Stimulated activated CD4-positive, alpha-beta T cell treated with anti-CD3 and anti-CD28 coated beads, Interleukin-15, amount 100 ng/mL, for 24 hours (primary cell): Measurements from ENCODE around the gene ADAT3.

ENCODE experiments used
- DNase-seq: peaks from one replicate; pipeline ENCODE4 v3.0.0-alpha.2; 2020

The ADAT3 gene

GRCh38 chr19:1942934-1943555 is 37.8 kb downstream of the ADAT3 start:
- no peak for DNase-seq

- DNase-seq, result no peak
Observed at GRCh38 chr19:1943661-1944087, 38.5 kb downstream of the ADAT3 start.

DNA sequence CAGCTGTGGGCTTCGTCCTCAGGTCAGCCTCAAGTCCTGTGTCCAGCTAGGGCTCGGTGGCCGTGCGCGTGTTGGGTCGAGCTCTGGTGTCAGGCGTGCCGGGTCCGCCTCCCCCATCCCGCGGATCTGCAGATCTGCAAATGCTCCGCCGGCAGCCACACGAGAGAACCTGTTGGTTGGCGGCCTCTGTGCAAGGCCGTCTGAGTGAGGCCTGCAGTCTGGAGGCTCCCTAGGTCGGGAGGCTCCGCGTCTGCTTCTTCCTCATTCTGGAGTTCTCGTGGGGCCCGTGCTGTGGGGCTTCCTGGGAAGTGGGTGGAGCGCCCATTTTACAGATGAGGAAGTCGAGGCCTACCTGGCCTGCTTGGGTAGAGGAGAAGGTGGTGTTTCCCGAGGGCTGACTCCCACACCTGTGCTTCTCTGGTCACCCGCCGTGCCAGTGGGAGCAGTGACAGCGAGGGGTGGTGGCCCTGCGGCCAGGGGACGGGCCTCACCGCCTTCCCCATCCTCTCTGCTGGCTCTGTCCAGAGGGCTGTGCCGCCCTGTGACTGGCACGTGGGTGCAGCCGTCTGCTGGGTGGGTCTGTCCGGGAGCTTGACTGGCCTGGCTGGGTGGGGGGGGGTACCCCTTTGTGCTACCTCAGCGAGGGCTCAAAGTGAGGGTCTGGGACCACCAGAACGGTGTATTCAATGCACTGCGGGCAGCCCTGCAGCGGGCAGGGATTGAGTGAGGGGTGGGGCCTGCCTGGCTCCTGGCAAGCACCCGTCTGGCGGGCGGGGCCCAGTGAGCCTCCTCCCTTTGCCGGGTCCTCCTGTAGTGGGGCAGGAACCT is 39.1 kb downstream of the ADAT3 start:
- no peak for DNase-seq

- DNase-seq, result no peak
Observed at GRCh38 chr19:1944916-1945561, 39.8 kb downstream of the ADAT3 start.

GRCh38 chr19:1945899-1946298 is 40.7 kb downstream of the ADAT3 start:
- peak; percentile 36 for DNase-seq

- no peak for DNase-seq
Observed at GRCh38 chr19:1947651-1948209, 42.5 kb downstream of the ADAT3 start.

DNA sequence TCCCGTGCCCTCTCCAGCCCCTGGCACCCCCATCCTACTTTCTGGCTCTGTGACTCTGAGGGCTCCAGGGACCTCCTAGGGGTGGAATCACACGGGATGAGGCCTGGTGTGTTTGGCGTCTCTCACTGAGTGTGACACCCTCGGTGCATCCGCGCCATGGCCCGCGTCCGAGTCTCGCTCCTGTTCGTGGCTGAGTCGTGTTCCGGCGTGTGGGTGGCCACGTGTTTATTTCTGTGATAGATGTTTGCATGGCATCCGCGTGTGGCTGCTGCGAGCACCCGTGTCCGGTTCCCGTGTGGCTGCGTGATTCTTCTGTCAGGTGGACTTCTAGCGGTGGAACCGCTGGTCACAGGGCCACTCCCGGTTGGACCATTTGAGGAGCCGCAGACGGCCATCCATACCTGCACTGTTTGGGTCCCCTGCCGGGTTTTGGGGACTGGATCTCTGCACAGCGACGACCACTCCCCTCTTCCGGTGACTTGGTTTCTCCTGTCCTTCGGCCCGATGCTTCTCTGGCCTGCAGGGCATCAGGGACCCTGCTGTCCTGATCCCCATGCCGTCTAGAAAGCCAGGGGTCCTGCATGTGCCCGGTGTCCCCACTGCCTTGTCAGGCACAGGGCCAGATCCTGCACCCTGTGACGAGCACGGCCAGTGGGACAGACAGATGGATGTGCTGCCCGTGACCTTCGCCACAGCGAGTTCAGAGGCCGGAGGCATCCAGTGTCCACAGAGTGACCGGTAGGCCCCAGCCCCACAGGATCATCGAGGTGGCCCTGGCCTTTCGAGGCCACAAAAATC is 44.3 kb downstream of the ADAT3 start:
- DNase-seq, result no peak

DNA sequence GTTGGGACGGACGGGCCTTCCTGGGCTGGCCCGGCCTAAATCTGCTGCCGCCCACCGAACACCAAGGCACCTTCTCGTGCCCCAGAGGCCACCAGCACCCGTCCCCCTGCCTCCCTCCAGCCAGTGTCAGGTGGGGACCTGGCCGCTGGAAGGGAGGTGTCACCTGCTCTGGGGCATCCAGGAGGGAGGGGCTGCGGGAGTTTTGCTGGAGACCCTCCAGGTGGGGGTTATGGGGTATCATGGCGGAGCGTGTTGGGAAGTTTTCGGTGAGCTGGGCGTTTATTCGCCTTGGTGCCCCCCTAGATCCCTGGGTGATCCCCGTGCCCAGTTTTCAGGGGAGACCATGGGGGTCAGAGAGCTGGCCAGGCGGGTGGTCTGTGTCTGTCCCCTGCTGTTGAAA is 45.4 kb downstream of the ADAT3 start:
- DNase-seq, result no peak

- DNase-seq, result no peak
Observed at GRCh38 chr19:1952635-1953034, 47.4 kb downstream of the ADAT3 start.

DNA sequence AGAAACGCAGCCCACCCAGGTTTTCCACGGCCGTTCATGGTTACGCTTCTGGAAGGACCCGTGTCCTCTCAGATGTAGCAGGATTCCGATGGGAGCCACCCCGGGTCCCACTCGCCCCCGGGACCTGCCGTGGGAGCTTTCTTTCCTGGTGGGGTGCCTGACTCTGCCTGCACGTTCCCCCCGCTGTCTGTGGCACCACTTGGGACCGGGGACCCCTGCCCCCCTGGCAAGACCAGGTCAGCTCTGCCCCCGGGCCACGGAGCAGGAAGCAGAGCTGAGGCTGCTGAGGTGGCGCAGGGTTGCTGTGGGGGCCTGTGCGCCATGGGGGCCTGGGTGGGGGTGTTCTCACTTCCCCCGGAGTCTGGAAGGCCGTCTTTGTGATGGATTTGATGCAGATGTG is 47.8 kb downstream of the ADAT3 start:
- DNase-seq, result no peak

DNA sequence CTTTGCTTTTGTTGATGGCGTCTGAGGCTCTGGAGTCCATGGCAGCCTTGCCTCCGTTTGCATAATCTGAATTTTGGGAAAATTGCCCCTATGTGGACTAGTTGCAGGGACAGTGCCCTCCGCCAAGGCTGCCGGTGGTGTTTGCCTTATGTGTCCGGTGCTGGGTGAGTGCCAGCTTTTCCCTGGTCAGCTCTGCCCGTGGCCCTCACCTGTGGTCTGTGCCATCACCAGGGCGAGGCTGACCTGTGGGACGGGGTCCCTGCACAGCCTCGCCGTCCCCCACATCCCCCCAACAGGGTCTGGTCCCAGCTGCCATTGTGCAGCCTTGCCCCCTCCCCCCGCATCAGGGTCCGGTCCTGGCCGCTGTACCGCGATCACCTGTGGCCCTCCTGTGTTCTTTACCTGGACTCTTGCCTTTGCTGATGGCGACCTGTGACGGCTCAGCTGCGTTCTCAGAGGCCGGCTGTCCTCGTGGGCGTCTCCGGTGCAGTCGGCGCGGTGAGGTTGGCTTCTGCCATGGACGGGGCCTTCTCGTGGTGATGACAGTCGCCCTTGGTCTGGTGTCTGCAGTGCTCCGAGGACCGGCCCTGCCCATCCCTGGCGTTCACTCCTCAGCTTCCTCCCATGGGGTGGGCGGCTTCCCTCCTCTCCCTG is 48.4 kb downstream of the ADAT3 start:
- DNase-seq, result no peak

GRCh38 chr19:1954532-1954933 is 49.3 kb downstream of the ADAT3 start:
- DNase-seq, result no peak

DNA sequence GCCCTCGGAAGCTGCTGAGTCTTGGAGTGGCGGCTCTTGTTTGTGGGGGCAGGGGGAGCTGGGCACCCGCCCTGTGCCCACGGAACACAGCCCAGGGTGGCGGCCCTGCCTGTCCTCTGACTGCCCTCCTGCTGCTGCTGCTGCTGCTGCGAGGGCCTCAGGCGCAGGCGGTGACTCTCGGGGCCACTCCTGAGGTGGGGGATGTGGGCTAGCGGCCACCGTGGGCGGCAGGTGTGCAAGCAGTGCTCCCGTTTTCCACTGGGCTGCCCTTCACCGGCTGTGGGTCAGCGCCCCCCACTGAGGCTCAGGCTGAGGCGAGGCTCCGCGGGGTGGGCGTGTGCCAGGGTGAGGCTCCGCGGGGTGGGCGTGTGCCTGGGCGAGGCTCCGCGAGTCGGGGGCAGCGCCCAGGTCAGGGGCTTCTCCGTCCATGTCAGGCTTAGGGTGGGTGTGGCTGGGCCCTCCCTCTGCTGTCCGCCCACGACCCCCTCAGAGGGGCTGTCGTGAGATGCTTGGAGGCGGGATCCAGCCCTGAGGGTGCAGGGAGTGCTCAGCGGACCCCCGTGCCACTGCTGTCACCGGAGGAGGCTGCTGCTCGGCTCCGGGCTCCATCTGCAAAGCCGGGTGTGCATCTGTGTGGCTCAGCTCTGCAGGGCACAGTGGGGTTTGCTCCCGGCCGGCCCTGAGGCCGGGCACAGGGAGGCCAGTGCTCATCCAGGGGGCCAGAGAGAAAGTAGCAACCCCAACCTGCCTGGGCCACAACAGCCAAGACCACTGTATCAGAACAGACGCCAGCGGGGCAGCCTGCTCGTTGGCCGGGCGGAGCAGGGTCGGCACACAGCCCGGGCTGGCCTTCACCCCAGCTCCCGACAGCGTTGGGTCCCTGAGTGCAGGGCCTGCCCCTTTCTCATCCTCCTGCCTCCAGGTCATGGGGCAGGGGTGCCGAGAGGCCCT is 50.2 kb downstream of the ADAT3 start:
- DNase-seq, result no peak

GRCh38 chr19:1956122-1956494 is 50.9 kb downstream of the ADAT3 start:
- DNase-seq, result no peak

- DNase-seq, result no peak
Observed at GRCh38 chr19:1956868-1957492, 51.8 kb downstream of the ADAT3 start.

- no peak for DNase-seq
Observed at GRCh38 chr19:1957562-1958248, 52.5 kb downstream of the ADAT3 start.

DNA sequence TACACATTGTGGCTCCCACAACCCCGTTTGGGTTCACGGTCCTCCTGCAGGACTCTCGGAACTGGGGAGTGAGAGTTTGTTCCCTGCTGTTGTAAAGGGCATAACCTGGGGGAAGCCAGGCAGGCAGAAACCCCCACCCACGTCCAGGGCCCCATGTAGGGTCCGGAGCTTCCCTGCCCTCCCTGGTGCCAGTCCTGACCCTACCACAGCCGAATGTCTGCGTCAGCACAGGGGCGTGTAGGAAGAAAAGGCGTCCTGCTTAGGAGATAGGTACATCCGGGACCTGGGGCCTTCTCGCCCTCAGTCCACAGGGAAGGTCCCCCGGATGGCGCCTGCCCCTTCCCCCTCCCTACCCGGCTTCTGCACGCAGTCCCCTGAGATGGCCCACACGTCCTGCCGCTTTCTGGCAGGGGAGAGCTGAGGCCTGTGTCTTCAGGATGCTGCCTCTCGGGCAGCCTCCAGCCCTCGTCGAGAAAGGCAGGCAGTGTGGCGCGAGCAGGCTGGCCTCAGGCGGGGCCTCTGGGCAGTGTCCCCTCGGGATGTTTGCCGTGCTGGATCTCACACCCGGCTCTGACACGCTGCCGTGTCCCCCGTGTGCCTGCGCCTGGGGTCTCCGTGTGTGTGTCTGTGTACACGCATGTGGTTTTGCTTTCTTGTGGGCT is 54.9 kb downstream of the ADAT3 start:
- DNase-seq, result no peak

DNA sequence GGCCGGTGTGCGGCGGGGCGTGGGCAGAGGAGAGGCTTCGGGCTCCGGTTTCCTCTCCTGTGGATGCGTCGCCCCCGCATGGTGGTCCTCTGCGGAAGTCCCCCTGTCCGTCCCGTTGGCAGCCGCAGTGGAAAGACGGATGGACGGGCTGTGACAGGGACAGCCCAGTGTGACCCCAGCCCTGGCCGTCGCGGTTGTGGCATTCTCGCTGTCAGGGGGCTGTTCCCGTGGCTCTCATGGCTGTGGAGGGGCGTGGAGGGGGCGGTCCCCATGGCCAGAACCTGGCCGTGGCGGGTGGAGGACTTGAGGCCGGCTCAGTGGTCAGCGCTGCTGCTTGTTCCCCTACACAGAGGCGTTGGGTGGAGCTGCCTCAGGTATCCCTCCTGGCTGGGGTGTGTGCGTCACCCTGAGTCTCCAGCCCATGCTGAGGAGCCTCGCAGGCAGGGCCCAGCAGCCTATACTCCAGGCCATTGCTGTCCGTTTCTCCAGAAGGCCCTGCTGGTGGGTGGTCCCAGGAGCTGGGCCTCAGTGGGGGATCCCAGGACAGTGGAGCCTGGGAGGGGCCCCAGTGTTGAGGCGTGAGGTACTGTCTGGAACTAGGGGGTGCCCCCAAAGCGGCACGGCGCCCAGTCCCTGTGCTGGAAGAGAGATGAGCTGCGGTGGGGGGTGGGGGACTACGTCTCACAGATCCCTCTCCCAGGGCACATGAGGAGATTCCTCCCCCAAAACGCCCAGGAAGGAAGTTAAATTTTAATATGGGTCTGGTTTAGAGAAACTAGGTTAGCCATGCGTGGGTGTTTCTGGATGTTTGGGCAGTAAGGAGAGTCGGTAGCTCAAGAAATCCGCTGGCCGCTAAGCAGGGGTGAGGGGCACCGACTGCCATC is 56.0 kb downstream of the ADAT3 start:
- DNase-seq, result no peak
